ENCODE results near the gene MOSPD3.

- TF ChIP-seq TBP (CRISPR knock-in tag; IDR thresholded peaks at IDR 0.05) (no peak), CEBPZ (IDR thresholded peaks at IDR 0.05; ENCODE audit: low read length) (no peak), NFYC (CRISPR knock-in tag; IDR thresholded peaks at IDR 0.05) (no peak), NBN (conservative IDR thresholded peaks at IDR 0.05) (no peak), ELF4 (CRISPR knock-in tag; IDR thresholded peaks at IDR 0.05; ENCODE audit: borderline replicate concordance) (no peak), ZNF207 (IDR thresholded peaks at IDR 0.05; ENCODE audit: borderline replicate concordance) (no peak)
These were observed 37.1 kb upstream of the MOSPD3 start for GRCh38 chr7:100575206-100575631.
